B cell (primary cell): Measurements from ENCODE around the gene SLC18A2.

ENCODE experiments used
- CTCF ChIP-seq: fragments of 200-600 bp; IDR thresholded peaks from one replicate; pipeline ENCODE4 v1.8.0; 2022; ENCODE audit warnings: antibody characterized with exemption, mild to moderate bottlenecking
- EZH2 ChIP-seq: IDR thresholded peaks from 2 replicates; pipeline ENCODE4 v1.6.1; 2012; ENCODE audit warnings: borderline replicate concordance, low read depth, mild to moderate bottlenecking, moderate library complexity, low read length; ENCODE audit not compliant: insufficient read depth, poor library complexity, severe bottlenecking

GRCh38 chr10:117215079-117215478 is 25.8 kb upstream of the SLC18A2 start:
- TF ChIP-seq CTCF (no peak), EZH2 (no peak)
